RWPE1 (cell line): Measurements from ENCODE around the gene CBFA2T2.
"Not testable (repeated sequence)": the region's sequence is repeated elsewhere in the genome, so short reads cannot be mapped to it uniquely, and the experiment has no call there.

ENCODE experiments used
- CTCF ChIA-PET: fragments of 350-600 bp; sonication (Branson Sonifier 250); formaldehyde crosslinking; extraction: SDS; loops from one replicate; lab custom pipeline; 2021; lab: Yijun Ruan, JAX
- POLR2A ChIA-PET: fragments of 400-600 bp; formaldehyde crosslinking; extraction: SDS; loops from one replicate; lab custom pipeline; 2020; ENCODE audit warnings: antibody characterized with exemption; ENCODE audit not compliant: low non-redundant PET; lab: Yijun Ruan, JAX
- DNase-seq: peaks from one replicate; pipeline ENCODE4 v3.0.0; 2012; ENCODE audit warnings: low spot score
- H3K27ac ChIP-seq: fragments of 450-650 bp; 2 replicates; pipeline ENCODE4 v1.5.1; 2017
- TF ChIP-seq, protein P1 (sequence below): fragments of 450-650 bp; conservative IDR thresholded peaks from 2 replicates; pipeline ENCODE4 v1.5.1; 2017; ENCODE audit warnings: low read depth, mild to moderate bottlenecking

Gene CBFA2T2

DNA sequence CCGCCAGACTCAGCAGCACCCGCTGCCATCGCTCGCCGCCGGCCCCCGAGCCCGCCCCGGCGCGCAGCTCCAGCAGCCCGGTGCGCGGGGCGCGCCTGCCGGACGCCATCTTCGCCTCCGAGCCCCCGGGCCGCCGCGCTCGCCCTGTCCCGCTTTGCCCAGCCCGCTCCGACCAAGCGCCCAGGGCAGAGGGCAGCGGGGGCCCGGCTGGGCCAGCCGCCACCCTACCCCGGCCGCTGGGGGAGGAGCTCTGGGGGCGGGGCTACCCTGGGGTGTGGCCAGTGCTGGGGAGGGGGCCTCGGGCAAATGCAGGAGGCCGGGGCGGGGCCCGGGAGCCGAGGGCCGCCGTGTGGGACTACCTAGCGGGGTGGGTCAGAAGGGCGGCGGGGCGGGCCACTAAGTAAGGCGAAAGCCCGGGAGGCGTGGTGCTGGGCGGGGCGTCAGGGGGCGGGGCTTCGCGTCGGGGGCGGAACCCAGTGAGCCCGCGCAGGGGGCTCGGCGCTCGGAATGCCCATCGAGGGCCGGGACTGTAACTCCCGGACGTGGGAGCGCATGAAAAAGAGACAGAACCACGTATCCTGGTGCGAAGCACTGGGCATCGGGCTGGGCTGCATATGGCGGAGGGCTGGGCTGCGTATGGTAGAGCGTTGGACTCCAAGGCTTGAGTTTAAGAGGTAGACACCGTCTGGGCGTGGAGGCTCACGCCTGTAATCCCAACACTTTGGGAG lies 46.2 kb upstream of the CBFA2T2 start, which contains the start of gene SNTA1:
SNTA1 (minus strand) TSS at position 252 of the 728 bp plus-strand sequence; CDS start at position 109, 143 bp downstream.
- H3K27ac ChIP-seq: peak within 1 kb of the TSS; percentile 54
- CTCF ChIA-PET: interaction anchor here (0.6 to 3.7 kb wide), 6 partner anchors 42 to 1217 kb away, joined by 3 to 16 read pairs (median 4); partner anchors contain the start of genes ACTL10 and CDK5RAP1
- TF ChIP-seq, protein P1, sequence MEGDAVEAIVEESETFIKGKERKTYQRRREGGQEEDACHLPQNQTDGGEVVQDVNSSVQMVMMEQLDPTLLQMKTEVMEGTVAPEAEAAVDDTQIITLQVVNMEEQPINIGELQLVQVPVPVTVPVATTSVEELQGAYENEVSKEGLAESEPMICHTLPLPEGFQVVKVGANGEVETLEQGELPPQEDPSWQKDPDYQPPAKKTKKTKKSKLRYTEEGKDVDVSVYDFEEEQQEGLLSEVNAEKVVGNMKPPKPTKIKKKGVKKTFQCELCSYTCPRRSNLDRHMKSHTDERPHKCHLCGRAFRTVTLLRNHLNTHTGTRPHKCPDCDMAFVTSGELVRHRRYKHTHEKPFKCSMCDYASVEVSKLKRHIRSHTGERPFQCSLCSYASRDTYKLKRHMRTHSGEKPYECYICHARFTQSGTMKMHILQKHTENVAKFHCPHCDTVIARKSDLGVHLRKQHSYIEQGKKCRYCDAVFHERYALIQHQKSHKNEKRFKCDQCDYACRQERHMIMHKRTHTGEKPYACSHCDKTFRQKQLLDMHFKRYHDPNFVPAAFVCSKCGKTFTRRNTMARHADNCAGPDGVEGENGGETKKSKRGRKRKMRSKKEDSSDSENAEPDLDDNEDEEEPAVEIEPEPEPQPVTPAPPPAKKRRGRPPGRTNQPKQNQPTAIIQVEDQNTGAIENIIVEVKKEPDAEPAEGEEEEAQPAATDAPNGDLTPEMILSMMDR: no peak
- POLR2A ChIA-PET: interaction anchor here (0.5 to 1.6 kb wide), 6 partner anchors 20 to 1212 kb away, joined by 3 to 7 read pairs (median 4); partner anchors contain the start of genes CBFA2T2 and CDK5RAP1
- DNase-seq: peak; percentile 97

DNA sequence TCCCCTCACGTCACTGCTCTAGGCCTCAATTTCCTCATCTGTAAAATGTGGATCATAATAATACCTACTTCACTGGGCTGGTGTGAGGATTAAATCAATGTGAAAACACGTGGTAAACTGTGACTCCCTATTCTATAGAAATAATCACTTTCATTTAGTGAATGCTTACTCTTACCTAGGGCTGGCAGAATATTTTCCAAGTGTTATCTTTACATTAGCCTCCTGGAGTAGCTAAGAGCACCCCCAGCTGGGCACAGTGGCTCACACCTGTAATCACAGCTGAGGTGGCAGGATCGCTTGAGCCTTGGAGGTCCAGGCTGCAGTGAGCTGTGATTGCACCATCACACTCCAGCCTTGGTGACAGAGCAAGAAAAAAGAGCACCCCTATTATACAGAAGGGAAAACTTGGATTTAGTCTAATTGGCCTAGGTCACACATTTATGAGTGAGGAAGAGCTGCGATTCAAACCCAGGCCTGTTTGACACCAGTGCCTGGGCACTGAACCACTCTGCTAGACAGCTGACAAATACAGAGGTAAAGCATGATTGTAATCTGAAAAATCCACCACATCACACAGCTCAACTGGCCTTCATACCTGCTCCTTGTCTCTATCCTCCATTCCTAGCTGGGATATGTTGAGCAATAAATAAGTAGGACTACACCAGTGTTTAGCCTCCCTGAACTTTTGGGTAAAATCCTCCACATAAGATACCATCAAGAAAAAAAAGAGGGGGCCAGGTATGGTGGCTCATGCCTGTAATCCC lies 44.9 kb upstream of the CBFA2T2 start:
- no peak for DNase-seq
- ChIA-PET CTCF (interaction anchor here (0.5 to 3.7 kb wide), 7 partner anchors 8 to 685 kb away, joined by 3 to 16 read pairs (median 3); partner anchors contain the start of gene ACTL10), POLR2A (interaction anchor here (1.6 kb wide), 1 partner anchor 43 kb away, joined by 7 read pairs; the partner anchor contains the start of gene CDK5RAP1)
- H3K27ac ChIP-seq: peak overlapping the region; percentile 54
- TF ChIP-seq, protein P1: peak; percentile 51

DNA sequence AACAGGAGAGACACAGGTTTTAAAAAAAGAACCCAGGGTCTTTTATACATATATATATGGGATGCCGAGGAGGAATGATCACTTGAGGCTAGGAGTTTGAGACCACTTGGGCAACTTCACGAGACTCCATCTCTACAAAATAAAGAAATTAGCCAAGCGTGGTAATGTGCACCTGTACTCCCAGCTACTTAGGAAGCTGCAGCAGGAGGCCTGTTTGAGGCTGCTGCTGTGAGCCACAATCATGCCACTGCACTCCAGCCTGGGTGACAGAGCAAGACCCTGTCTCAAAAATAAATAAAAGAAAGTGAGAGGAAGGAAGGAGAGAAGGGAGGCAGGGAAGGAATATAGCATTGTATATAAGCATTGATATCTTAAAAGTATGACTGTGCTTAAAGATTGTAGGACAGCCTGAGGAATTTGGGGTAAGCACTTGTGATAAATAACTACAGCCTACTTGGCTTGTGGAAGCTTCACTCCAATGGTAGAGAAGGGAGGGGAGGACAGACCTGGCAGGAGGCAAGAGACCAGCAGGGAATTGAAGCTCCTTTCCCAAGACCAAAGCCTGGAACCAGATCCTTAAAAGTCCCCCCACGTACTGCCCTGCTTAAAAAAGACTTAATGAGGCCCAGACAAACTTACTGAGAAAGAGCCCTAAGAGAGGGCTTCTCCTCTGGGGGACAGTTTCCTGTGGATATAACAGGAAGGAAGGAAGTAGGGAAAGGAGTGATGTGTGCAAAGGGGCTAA lies 43.8 kb upstream of the CBFA2T2 start:
- TF ChIP-seq, protein P1: no peak
- POLR2A ChIA-PET: no interaction called here
- H3K27ac ChIP-seq: no peak overlapping the region
- CTCF ChIA-PET: interaction anchor here (0.6 to 2.8 kb wide), 5 partner anchors 11 to 222 kb away, joined by 3 to 10 read pairs (median 4); no protein-coding TSS in a partner anchor
- DNase-seq: no peak

DNA sequence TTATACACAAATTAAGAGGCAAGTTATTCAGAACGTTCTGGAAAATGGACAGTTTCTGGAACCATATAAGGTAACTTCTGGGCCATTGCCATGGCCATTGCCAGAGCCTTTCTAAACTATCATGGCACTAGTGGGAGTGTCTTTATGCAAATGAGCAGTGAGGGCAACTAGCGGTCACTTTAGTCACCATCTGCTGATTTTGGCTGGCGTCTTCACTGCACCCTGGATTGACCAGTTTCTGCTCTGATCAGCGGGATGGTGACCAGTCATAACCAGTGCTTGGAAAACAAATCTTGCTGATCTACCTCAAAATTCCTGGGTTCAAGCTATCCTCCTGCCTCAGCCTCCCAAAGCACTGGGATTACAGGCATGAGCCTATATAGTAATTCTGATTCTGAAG lies 39.0 kb upstream of the CBFA2T2 start:
- POLR2A ChIA-PET: no interaction called here
- CTCF ChIA-PET: interaction anchor here (0.9 kb wide), 1 partner anchor 42 kb away, joined by 4 read pairs; no protein-coding TSS in a partner anchor
- peak; percentile 48 for DNase-seq
- H3K27ac ChIP-seq: no peak overlapping the region
- TF ChIP-seq, protein P1: no peak

DNA sequence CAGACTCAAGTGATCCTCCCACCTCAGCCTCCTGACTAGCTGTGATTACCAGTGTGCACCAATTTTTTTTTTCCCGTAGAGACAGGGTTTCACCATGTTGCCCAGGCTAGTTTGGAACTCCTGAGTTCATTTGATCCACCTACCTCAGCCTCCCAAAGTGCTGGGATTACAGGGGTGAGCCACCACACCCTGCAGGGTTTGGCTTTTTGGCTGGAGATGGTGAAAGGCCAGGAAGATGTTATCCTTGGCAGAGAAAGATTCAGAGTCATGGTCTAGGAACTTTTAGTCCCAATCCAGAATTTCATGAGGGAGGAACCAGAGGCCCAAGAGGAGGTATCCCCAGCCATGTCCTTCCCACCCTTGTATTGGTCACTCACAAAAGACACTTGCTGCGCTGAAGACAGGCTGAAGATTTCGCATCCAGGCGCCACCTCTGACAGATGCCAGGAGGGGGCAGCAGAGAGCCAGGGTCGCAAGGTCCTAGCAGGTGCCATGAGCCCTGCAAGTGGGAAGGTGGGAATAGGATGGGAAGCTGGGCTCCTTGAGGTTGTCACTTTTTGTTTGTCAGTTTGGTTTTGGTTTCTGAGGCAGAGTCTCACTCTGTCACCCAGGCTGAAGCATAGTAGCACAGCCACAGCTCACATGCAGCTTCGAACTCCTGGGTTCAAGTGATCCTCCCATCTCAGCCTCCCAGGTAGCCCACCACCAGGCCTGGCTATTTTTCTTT lies 32.8 kb upstream of the CBFA2T2 start:
- ChIA-PET CTCF (interaction anchor here (0.6 to 1.6 kb wide), 30 partner anchors 9 to 297 kb away, joined by 3 to 23 read pairs (median 5); partner anchors contain the start of genes ACTL10, CBFA2T2 and CDK5RAP1), POLR2A (interaction anchor here (0.7 to 0.8 kb wide), 2 partner anchors 197 to 211 kb away, joined by 4 to 5 read pairs; no protein-coding TSS in a partner anchor)
- TF ChIP-seq, protein P1: peak; percentile 99
- H3K27ac ChIP-seq: not testable (repeated sequence)
- DNase-seq: peak; percentile 88
